Central memory CD4-positive, alpha-beta T cell (primary cell): ENCODE measurements around the gene CD58.

Experiments used
- DNase-seq: peaks from one replicate; pipeline ENCODE4 v3.0.0; 2022

The CD58 gene

DNA sequence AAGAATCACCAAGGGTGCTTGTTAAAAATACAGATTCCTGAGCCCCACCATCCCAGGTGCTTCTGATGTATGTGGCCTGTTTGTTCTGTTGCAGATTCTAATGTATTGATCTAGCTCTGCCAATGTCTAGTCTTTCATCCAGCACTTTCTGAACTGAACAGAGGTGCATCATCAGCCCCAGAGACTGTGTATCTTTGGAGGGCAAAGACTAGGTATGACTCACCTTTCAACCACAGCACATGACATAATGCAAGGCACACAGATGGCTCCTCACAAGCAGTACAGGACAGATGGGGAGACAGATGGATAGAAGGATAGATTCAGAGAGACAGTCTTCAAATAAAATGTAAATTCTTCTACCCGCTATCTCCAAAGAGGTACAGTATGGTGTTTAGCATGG is 32.3 kb downstream of the CD58 start:
- no peak for DNase-seq

DNA sequence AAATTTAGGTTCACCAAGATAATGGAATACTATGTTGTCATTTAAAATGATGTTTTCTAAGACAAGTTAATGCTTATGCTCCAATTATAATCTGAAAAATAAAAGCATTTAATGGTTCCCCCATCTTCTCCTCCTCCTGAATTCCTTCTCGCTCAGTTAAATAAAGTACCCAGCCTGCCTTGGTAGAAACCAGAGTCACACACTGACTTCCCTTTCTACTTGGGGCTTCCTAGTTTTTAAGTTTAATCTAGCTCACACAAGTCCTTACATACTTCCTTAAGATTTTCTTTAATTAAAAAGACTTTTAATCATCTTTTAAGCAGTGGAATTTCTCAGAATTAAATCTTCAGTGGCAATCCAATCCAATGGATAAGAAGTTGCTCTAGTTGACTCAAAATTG is 32.9 kb downstream of the CD58 start:
- DNase-seq, result no peak

DNA sequence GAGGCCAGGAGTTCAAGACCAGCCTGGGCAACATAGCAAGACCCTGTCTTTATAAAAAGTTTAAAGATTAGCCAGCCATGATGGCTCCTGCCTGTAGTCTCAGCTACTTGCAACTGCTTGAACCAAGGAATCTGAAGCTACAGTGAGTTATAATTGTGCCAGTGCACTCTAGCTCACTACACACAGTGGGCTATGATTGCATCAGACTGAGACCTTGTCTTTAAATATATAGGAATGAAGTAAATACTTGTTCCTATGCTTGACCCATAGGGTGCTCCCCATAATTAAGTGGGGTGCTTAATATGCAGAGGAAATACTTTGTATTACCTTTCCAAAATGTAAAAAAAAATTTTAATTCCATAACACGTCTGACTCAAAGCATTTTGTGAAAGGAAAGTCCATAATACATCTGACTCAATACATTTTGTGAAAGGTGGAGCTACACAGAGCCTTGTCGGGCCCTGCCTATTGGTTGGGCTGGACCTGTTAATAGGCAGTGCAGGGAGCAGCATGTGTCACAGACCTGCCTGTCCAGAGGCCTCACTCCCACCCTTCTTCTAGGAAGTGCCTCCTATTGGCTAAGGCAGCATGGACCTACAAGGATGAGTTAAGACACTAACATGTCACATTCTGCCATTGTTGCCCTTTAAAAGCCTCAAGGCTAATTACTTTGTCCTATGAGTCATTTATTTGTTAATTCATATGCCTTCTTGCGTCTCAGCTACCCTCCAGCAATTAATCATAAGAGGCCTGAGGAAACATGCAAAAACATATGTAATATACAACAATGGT is 33.6 kb downstream of the CD58 start:
- DNase-seq, result no peak

DNA sequence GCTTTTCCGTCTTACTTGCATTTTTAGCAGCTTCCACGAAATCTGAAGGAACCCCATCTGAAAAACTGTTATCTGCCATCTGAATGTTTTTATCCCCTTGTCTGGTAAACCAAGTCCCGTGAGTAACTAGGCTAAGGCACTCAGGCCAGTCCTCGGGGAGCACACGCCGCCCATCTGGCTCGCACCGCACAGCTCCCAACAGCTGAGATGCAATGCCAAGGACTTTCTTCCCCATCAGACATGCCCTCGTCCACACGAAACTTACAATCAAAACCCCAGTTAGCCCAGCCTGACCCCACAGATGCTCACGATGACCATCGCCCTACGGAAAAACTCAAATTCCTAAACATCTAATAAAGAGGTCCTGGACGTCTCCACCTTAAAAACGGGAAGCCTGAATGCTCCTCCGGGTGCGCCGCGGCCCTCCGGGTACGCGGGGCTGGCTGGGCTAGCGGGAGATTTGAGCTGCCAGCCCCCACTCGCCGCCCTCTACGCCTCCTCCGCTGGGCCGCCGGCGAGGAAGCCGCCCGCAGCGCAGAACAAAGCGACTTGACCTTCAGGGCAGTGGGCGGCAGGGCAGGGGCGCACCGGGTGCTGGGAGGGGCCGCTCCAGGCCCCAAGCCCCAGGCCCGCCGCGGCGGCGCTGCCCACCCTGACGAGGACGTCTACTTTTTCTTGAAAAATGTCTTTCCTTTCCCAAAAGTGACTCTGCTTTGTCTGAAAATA is 36.6 kb downstream of the CD58 start:
- no peak for DNase-seq

DNA sequence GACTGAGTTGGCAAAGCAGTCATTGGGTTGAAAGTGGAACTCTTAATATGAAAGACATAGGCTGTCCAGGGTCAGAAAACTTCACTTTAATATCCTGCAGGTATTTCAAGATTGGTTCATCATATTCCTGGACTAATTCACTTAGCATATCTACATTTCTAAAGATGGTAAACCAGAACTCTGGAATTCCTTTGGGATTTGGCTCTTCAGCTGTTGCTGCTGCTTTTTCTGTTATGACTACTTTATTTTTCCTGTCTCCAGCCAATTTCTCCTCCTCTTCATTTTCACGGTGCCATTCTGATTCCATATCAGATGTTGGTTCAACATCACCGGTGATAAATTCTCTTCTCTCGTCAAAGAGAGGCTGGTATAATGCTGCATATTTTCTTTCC is 37.4 kb downstream of the CD58 start:
- DNase-seq, result no peak

DNA sequence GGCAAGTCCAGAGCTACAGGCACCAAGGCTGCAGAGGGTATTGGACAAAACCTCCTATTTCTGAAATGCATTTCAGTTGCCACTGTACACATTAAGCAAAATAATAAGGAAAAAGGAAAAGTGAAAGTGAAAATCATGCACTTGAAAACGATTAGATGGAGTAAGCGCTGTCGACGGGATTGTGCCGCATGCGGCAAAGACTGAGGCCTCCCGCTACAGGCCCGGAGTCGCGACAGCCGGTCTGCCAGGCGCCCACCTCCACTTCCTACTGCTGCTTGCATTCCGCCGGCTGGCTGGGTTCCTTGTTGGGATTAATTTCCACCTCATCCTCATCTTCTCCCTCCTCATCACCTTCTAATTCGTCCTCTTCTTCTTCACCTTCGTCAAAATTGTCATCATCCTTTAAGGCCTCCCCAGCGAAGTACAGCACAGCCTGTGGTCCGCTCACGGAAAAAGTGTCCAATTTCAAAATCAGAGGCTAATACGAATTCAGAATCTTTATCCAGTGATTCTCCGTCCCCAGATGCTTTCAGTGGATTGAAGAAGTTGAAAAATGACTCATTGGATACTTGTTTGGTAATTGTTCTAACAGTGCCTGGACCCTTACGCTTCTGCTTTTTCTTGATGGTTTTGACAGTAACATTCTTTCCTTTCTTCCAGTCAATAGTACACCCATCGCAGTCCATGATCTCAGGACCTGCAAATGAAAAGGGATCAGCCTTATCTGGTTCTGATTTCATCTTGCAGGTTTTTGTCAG is 38.0 kb downstream of the CD58 start:
- no peak for DNase-seq

DNA sequence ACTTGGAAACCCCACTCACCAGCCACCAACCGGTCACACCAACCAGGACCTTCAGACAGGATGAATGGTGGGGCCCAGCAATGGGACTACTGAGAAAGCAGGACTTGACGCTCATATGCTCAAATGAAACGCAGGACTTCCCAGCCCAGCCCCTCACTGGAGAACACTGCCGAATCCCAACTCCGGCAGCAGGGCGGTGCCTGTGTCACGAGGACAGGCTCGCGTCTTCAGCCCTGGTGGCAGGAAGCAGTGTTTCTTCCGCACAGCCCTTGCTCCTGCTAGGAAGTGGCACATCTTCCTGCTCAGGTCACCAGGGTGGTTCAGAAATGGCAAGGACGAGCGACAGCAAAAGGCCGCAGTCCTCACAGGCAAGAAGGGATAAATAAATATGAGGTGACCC is 38.9 kb downstream of the CD58 start:
- no peak for DNase-seq

DNA sequence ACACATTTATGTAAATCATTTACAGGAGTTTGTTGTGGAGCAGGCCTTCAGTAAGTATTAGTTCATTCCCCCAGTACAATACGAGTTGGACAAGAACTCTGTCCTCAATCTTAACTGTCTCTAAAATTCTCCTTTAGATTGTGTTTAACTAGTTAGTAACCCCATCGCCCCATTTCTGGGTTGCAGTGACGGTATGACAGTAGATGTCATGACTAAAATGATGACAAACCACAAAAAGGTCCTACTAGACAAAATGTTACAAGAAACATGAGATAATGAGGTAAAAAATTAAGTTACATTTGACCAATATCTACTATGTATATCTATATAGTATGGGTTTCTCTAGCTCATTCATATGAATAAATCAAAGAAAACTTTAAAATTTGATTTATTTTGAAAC is 41.1 kb downstream of the CD58 start:
- no peak for DNase-seq

DNA sequence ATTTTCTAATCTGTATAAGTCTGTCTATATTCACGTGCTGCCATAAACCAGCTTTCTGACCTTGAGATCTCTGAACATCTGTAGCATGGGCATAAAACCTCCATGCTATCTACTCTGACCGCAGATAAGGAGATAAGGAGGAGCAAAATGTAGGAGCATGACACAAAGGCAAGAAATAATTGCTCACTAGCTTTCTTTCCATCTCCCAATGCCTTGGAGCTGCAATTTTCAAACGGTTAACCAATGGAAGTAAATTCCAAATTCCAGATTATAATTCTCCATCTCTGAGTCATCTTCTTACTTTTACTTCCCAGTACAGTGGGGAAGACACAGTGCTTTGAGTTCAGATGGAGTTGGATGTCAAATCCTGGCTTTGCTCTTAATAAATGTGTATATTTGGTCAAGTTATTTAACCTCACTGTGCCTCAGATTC is 41.6 kb downstream of the CD58 start:
- no peak for DNase-seq

DNA sequence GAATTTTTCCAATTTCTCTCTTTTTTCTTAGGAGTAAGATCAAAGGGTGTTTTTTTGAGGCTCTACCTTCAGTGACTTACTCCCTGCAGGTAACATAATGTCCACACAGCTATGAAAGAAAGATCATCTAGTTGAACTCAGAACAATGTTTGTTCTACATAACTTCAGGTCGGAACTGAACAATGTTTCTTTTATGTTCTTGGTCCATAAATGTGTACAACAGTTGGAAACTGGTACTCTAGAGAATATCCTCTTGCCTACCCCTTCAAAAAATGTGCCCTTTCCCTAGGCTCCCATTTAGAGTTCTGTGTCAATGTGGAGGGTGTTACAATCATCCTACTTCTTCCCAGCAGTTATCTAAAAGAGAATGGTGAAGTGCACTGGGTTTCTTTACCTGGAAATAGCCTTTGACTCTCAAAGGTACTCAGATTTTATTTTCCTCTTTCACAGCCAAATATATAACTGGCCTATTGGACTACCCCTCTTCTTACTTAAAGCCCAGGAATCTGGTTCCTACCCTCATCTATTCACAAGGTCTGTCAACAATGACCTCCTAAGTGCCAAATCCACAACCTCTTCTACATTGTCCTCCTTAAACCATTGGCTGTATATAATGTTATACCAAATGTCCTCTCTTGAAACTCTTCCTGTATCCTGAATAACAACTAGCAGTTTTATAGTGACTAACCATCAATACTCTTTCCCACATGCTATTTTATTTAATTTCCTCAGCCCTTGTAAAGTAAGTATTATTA is 42.3 kb downstream of the CD58 start:
- no peak for DNase-seq

DNA sequence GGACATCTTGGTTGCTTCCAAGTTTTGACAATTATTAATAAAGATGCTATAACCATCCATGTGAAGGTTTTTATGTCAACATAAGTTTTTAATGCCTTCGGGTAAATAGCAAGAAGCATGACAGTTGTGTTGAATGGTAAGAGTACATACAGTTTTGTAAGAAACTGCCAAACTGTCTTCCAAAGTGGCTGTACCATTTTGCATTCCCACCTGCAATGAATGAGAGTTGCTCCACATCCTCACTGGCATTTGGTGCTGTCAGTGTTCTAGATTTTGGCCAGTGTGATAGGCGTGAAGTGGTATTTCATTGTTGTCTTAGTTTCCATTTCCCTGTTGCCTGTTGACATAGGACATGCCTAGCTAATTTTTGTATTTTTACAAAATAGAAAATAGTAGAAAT is 45.4 kb downstream of the CD58 start:
- DNase-seq, result no peak

DNA sequence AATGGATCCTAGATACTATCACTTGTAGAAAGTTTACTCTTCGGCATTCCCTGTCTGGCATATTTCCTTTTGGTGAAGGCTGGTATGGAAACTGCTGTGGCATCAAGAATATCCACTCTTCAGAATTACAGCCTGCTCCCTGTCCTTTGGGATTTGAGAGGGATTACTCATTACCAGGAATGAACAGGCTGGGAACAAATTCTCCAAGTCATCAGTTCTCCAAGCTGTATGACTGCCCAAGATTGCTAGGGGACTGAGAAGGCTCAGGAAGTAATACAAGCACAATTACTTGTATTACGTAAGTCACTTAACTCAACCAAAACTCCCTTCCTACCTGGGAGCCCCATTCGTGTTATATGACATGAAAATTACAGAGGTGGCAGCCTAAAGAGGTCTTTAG is 49.6 kb downstream of the CD58 start:
- no peak for DNase-seq

DNA sequence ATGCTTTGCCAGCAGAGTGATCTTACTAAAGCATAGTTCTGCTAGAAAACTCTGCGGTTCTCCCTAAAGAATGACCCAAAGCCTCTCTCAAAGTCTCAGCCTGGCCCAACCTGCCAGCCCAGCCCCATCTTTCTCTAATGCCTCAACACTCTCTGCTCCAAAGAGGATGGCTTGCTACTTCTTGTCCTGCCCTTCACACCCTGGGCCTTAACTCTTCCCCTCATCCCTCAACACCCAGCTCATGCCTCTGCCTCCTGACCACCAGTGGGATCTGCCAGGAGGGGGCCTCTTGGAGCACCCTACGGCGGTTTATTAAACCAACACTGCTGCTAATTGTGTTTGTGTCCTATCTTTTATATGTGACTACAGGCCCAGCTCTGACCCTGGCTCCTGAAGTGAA is 52.4 kb downstream of the CD58 start:
- no peak for DNase-seq

DNA sequence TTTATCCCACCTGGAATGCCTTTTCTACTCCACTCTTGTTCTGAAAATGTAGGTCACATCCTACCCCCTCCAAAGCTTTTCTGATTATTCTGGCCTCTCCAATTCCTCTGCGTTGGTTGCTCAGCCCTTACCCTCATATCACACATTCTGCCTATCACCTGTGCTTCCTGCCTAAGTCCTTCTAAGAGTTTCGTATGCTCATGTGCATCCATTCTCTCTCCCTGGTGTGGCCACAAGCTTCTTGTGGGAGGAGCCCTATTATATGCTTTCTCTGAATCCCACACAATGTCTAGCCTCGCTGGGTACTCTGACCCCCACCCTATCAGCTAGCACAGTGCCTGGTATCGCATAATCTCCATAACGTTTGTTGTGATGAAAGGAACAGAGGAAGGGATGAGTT is 54.2 kb downstream of the CD58 start:
- no peak for DNase-seq

DNA sequence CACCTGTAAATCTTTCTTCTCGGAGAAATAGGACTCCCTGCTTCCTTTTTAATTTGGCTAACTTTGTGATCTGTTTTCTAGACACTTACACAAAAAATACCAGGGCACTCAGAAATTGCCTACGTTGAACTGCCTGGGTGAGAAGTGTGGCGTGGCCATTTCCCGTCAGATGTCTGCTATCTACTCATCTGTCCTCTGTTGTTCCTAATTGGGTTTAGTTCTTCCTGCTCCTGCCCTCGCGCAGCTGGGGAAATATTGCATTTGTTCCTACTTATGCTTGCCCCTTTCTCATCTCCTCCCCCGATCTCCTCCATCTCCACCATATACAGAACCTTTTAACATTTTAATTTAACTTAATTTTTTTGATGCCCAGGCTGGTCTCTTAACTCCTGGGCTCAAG is 55.1 kb downstream of the CD58 start:
- peak; percentile 57 for DNase-seq

DNA sequence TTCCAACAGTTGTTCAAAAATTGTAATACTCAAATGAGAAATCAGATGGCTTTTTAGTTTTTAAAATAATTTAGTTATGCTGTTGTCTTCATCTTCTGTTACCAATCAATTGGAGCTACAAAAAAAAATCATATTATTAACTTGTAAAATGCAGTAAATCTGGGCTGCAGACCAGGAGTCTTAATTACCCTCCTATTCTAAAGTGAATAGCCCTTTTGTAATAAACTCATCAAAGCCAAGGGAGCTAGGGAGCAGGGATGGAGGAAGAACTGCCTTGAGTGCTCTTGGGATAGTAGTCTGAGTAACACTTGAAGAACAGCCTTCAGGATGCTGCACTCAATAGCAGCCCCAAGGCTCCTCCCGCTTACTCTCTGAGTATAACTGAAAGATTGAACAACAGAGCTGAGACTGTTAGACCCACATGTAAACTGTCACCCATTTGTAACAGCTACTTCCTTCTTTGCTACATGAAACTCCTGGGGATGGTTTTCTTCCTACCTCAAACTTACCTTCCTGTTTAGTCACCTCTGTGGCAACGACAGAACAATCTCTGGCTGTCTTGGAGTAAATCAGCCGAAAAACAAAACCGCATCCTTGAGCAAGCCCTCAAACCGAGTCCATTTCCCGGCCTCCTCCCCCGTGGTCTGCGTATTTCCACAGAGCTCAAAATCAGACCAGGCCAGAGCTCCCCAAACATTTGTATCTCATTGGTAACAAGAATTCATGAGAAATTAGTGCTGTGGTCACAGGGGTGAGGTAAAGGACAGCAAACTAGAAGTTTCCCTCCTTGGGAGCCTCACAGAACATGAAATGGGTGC is 55.9 kb downstream of the CD58 start:
- peak; percentile 78 for DNase-seq

DNA sequence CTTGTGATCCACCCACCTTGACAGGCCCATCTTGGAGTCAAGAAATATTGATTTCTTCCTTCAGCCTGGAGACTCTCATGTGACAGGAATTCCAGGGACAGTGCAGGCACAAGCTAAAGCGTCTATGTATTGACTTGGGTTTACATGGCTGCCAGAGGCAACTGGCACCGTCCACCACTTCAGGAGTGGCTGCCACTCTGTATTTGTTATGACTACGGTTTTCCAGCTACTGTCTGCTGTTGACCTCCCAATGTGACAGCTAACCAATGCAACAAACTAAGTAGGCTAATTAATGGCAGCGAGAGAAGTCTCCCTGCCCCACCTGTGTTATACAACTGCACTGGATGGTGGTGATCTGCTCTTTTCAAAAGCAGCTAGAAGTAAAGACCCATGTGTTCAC is 56.9 kb downstream of the CD58 start:
- no peak for DNase-seq

DNA sequence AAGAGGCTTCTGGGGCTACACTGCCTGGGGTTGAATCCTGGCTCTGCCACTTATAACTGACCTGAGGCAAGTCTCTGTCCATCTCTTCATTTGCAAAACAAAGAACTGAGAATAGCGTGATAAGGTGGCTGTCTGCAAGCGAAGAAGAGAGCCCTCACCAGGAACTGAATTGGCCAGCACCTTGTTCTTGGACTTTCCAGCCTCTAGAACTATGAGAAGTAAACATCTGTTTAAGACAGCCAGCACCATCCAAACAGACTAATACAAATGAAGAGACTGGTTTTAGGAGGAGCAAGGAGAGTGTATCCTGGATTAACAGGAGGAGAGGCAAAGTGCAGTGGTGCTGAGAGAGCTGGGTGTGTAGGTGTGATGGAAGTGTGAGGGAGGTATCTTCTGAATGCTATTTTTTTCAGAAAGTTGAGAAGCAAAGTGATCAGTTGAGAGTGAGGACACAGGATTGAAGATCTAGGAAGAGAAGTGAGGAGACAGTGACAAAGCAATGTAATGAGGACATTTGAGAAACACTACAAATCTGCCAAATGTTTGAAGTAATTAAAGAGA is 59.3 kb downstream of the CD58 start:
- DNase-seq, result no peak

DNA sequence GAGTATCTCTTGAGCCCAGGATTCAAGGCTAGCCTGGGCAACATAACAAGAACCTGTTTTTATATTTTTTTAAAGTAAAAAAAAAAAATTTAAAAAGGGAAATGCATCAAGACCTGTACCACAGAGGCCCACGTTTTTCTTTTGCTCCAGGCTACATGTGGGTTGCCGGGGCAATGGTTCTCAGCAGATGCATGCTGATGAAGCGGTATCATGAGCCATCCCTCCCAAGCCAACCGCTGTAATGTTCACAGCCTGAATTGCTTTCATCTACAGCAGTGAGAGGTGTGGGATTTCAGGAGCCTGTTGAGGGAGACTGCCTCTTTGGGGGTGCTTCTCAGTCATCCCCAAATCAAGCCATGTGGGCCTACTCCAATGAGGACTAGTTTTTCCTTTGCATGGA is 60.5 kb downstream of the CD58 start:
- no peak for DNase-seq

DNA sequence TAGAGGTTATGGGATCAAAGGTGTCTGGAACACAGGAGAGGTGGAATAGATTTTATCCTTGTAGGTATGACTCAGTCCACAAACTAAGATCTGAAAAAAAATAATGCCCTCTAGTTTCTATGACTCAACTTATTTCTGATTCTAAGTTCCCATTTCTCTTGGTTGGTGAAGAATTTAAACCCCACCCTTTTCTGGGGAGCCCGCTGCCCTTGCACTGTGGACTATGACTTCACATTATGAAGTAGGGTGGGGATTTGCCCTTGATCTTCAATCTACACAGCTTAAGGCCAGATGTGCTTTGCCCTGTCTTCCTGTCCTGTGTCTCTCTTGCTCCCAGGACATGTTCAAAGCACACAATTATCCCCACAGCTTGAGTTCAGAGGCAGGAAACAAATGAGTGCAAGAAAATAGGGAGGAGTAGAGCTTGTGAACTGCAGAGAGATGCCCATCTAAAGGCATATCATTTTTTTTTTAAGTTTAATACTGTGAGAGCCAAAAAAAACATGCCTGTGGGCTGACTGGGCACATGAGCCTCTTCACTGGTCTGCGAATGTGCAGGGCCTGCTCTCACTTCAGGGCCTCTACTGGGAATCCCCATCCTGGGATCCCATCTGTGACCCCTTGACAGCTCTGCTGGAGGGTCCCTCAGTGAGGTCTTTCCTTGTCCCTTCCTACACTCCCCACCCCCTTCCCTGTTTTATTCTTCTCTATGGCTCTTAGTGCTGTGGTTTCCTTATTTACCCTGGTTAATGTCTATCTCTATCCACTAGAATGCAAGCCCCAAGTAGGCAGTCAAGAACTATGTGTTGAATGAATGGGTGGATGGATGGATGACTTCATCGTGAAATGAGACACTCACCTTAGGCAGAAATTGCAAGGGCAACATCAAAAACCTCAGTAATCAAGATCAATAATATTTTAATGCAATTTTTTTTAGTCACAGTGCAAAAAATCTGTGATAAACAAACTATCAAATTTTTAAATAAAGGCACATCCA is 61.5 kb downstream of the CD58 start:
- DNase-seq, result no peak
